Measurements from ENCODE around the gene GAL3ST2.

DNA sequence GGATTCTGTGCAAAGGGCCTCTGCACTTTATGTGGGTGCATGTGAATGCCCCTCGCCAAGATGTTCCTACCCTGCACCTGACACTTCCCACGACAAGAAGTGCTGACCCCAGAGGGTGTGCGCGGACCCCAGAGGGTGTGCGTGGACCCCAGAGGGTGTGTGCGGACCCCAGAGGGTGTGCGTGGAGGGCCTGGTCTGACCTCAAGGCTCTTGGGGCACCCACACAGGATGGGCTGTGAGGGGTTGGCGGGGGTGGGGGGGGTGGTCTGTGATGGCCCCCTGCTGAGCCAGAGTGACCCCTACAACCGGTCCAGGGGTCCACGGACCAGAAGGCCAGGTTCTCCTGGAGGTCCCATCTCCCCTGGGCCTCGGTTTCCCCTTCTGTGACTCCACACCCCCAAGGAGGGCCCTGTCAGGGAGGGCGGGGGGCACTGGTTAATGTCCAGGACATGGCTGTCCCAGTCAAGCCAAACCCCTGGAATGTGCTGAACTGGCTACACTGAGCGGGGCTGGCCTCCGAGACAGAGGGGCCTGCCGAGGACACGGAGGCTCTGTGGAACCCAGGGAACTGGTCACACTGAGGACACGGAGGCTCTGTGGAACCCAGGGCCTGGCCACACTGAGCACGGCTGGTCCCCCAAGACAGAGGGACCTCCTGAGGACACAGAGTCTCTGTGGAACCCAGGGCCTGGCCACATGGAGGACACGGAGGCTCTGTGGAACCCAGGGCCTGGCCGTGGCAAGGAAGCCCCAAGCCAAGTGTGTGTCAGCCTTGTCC lies 35.5 kb downstream of the GAL3ST2 start:
- TF ChIP-seq, protein P1, sequence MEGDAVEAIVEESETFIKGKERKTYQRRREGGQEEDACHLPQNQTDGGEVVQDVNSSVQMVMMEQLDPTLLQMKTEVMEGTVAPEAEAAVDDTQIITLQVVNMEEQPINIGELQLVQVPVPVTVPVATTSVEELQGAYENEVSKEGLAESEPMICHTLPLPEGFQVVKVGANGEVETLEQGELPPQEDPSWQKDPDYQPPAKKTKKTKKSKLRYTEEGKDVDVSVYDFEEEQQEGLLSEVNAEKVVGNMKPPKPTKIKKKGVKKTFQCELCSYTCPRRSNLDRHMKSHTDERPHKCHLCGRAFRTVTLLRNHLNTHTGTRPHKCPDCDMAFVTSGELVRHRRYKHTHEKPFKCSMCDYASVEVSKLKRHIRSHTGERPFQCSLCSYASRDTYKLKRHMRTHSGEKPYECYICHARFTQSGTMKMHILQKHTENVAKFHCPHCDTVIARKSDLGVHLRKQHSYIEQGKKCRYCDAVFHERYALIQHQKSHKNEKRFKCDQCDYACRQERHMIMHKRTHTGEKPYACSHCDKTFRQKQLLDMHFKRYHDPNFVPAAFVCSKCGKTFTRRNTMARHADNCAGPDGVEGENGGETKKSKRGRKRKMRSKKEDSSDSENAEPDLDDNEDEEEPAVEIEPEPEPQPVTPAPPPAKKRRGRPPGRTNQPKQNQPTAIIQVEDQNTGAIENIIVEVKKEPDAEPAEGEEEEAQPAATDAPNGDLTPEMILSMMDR (IDR thresholded peaks at IDR 0.05): no peak
- TF ChIP-seq POLR2A (IDR thresholded peaks at IDR 0.05): no peak

Data from Peyer's patch (tissue), 4 donors.